GM12878 (cell line): Measurements from ENCODE around the gene HSPA1A. TPM values are rescaled to one million over a fixed set of nuclear protein-coding genes. Genes with fewer than 3 reads are reported as not detected.

ENCODE experiments used
- CEBPB ChIP-seq, 2 experiments: fragments of 150-350 bp in 1 of 2; IDR thresholded peaks; 2 replicates each; pipeline ENCODE4 v1.6.1; 2012 to 2014; ENCODE audit warnings: low read depth in 2 of 2, low read length in 2 of 2, borderline replicate concordance in 1 of 2, inconsistent platforms in 1 of 2
- EED ChIP-seq: sonication (generic); IDR thresholded peaks from 2 replicates; pipeline ENCODE4 v1.6.1; 2016; ENCODE audit warnings: antibody characterized with exemption, low read depth
- EZH2 ChIP-seq: IDR thresholded peaks from 2 replicates; pipeline ENCODE4 v1.6.1; 2012; ENCODE audit warnings: low read depth, mild to moderate bottlenecking, control low read depth, inconsistent platforms, low read length, borderline replicate concordance; ENCODE audit not compliant: control insufficient read depth
- HDAC6 ChIP-seq: fragments of 200-600 bp; sonication (generic); IDR thresholded peaks from one replicate; pipeline ENCODE4 v1.8.0; 2017; ENCODE audit warnings: antibody characterized with exemption; ENCODE audit not compliant: unreplicated experiment
- HDGF ChIP-seq: fragments of 450-650 bp; IDR thresholded peaks from 2 replicates; pipeline ENCODE4 v1.6.1; 2016; ENCODE audit warnings: antibody characterized with exemption
- KDM1A ChIP-seq: fragments of 200-600 bp; sonication (generic); IDR thresholded peaks from 2 replicates; pipeline ENCODE4 v1.6.1; 2016; ENCODE audit warnings: borderline replicate concordance
- KLF5 ChIP-seq: fragments of 450-650 bp; IDR thresholded peaks from 2 replicates; pipeline ENCODE4 v1.6.1; 2014; ENCODE audit warnings: mild to moderate bottlenecking; ENCODE audit not compliant: partially characterized antibody
- MYB ChIP-seq: fragments of 150-350 bp; IDR thresholded peaks from 2 replicates; pipeline ENCODE4 v1.6.1; 2014; ENCODE audit warnings: mild to moderate bottlenecking, low read depth, low read length, borderline replicate concordance
- MYC ChIP-seq: IDR thresholded peaks from 2 replicates; pipeline ENCODE4 v1.6.1; 2011; ENCODE audit warnings: mild to moderate bottlenecking, low read length, moderate library complexity, inconsistent platforms; ENCODE audit not compliant: insufficient read depth, insufficient replicate concordance, insufficient read length, severe bottlenecking
- POLR2A ChIP-seq: IDR thresholded peaks from 2 replicates; pipeline ENCODE4 v1.6.1; 2011; ENCODE audit warnings: low read depth, mild to moderate bottlenecking, low read length
- POU2F2 ChIP-seq: IDR thresholded peaks from 3 replicates; pipeline ENCODE4 v1.6.1; 2011; ENCODE audit warnings: low read depth, mild to moderate bottlenecking, low read length, borderline replicate concordance
- RAD21 ChIP-seq: IDR thresholded peaks from 2 replicates; pipeline ENCODE4 v1.6.1; 2011; ENCODE audit warnings: mild to moderate bottlenecking, low read depth, low read length, moderate library complexity; ENCODE audit not compliant: insufficient read depth
- RB1 ChIP-seq: fragments of 450-650 bp; formaldehyde crosslinking; IDR thresholded peaks from 2 replicates; pipeline ENCODE4 v1.6.1; 2017; ENCODE audit warnings: mild to moderate bottlenecking, borderline replicate concordance
- RELA ChIP-seq: fragments of 450-650 bp; IDR thresholded peaks from 2 replicates; pipeline ENCODE4 v1.8.0; 2014; ENCODE audit warnings: borderline replicate concordance; ENCODE audit not compliant: partially characterized antibody
- SMARCA5 ChIP-seq: fragments of 450-650 bp; IDR thresholded peaks from 2 replicates; pipeline ENCODE4 v1.6.1; 2017; ENCODE audit warnings: mild to moderate bottlenecking
- SMC3 ChIP-seq: IDR thresholded peaks from 2 replicates; pipeline ENCODE4 v1.6.1; 2011; ENCODE audit warnings: low read length, improper control_type of control experiment, borderline replicate concordance
- SPI1 ChIP-seq: IDR thresholded peaks from 2 replicates; pipeline ENCODE4 v1.6.1; 2011; ENCODE audit warnings: low read depth, mild to moderate bottlenecking, low read length, moderate library complexity, borderline replicate concordance; ENCODE audit not compliant: insufficient read depth
- SREBF2 ChIP-seq: IDR thresholded peaks from 2 replicates; pipeline ENCODE4 v1.6.1; 2012; ENCODE audit warnings: mild to moderate bottlenecking, low read length
- YY1 ChIP-seq: IDR thresholded peaks from 2 replicates; pipeline ENCODE4 v1.6.1; 2011; ENCODE audit warnings: low read depth, mild to moderate bottlenecking, low read length
- ZSCAN29 ChIP-seq: fragments of 450-650 bp; IDR thresholded peaks from 2 replicates; pipeline ENCODE4 v1.6.1; 2017; ENCODE audit warnings: mild to moderate bottlenecking, moderate library complexity
- polyA plus RNA-seq, 11 experiments: library from polyadenylated mRNA; depleted of rRNA in 4 of 11; unstranded in 6 of 11; stranded (reverse) in 5 of 11; fragments of >200 nt; fragmentation: Nextera tagmentation in 4 of 11; fragmentation: Illumina TruSeq in 1 of 11; extraction: Ambion mirVana in 4 of 11; extraction: Trizol in 1 of 11; gene quantifications; 1 replicate in 1 of 11; 2 replicates in 10 of 11; pipeline versions ENCODE4 v1.2.1 to v1.2.3, GENCODE V29; 2011 to 2016; ENCODE audit warnings: inconsistent platforms in 2 of 11, missing spikeins in 2 of 11, low read depth in 1 of 11
- total RNA-seq, 4 experiments: library from RNA; depleted of rRNA in 3 of 4; stranded (reverse); fragments of >200 nt in 3 of 4; fragmentation: Illumina TruSeq in 1 of 4; extraction: Trizol in 1 of 4; gene quantifications; 2 replicates each; pipeline versions ENCODE4 v1.2.1 to v1.2.3, GENCODE V29; 2013 to 2021
- TF ChIP-seq, protein P1 (sequence below): IDR thresholded peaks from 2 replicates; pipeline ENCODE4 v1.6.1; 2012; ENCODE audit warnings: low read depth, low read length, improper control_type of control experiment
- TF ChIP-seq, protein P2 (sequence below): fragments of 450-650 bp; formaldehyde crosslinking; IDR thresholded peaks from 2 replicates; pipeline ENCODE4 v1.4.0; 2022; ENCODE audit warnings: mild to moderate bottlenecking, moderate library complexity
- TF ChIP-seq, protein P3 (sequence below): IDR thresholded peaks from 2 replicates; pipeline ENCODE4 v1.6.1; 2011; ENCODE audit warnings: borderline replicate concordance, low read depth, mild to moderate bottlenecking, moderate library complexity, mixed read lengths, low read length; ENCODE audit not compliant: insufficient read depth; ENCODE audit errors: extremely low read length
- TF ChIP-seq, protein P4 (sequence below), 3 experiments: IDR thresholded peaks in 2 of 3; conservative IDR thresholded peaks in 1 of 3; 2 replicates each; pipeline ENCODE4 v1.5.1; 2011; ENCODE audit warnings: low read depth in 3 of 3, low read length in 3 of 3, mild to moderate bottlenecking in 3 of 3, control low read depth in 2 of 3, moderate library complexity in 2 of 3, inconsistent platforms in 1 of 3, mixed read lengths in 1 of 3; ENCODE audit not compliant: control insufficient read depth in 2 of 3, insufficient read depth in 1 of 3; ENCODE audit errors: extremely low read depth in 1 of 3

Gene HSPA1A
- total and polyA plus RNA-seq, 10 of the 15 experiments (the other 5 are each of a cell fraction or from before 2014, with no cell fraction given), result 0.29 to 51.8 (median 17.5) TPM

DNA sequence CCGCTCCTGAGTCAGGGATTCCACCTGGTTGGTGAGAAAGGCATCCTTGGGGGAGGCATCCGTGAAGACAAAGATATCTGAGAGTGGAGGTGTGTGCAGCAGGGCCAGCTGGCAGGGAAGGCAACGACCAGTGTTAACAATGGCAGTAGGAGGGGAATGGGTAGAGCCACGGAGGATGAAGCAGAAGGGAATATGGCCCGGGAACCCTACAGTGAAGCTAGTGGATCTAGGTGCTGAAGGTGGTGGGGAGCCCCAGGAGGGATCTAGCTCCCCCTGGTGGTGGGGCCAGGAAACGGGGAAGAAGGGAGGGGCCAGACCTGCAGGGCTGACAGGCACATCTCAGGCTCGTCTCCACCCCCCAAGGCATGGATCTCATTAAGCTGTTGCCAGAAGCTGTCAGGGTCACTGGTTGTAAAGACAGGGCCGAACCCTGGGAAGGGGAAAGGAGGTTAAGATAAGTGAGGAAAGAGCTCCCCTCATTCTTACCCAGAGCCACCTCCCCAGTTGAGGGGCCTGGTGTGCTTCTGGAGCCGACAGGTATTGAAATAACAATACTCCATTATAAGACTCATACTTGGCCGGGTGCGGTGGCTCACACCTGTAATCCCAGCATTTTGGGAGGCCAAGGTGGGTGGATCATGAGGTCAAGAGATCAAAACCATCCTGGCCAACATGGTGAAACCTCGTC, 45.5 kb upstream of the HSPA1A start (continued):
- no peak for TF ChIP-seq EED
- TF ChIP-seq ZSCAN29, result no peak
- TF ChIP-seq KLF5, result no peak
- TF ChIP-seq, protein P1, sequence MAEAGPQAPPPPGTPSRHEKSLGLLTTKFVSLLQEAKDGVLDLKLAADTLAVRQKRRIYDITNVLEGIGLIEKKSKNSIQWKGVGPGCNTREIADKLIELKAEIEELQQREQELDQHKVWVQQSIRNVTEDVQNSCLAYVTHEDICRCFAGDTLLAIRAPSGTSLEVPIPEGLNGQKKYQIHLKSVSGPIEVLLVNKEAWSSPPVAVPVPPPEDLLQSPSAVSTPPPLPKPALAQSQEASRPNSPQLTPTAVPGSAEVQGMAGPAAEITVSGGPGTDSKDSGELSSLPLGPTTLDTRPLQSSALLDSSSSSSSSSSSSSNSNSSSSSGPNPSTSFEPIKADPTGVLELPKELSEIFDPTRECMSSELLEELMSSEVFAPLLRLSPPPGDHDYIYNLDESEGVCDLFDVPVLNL, result no peak
- no peak for TF ChIP-seq SREBF2
- peak; percentile 70; the same call in 1 of the 2 replicates for TF ChIP-seq RB1
- TF ChIP-seq RELA, result peak; percentile 15
- no peak for TF ChIP-seq POLR2A
- no peak for TF ChIP-seq EZH2
- TF ChIP-seq RAD21, result peak; percentile 72
- peak; percentile 65; the same call in 1 of the 2 replicates for TF ChIP-seq SMARCA5
- no peak for TF ChIP-seq SPI1
- peak; percentile 72; the same call in 1 of the 2 replicates for TF ChIP-seq HDGF
- TF ChIP-seq, protein P2, sequence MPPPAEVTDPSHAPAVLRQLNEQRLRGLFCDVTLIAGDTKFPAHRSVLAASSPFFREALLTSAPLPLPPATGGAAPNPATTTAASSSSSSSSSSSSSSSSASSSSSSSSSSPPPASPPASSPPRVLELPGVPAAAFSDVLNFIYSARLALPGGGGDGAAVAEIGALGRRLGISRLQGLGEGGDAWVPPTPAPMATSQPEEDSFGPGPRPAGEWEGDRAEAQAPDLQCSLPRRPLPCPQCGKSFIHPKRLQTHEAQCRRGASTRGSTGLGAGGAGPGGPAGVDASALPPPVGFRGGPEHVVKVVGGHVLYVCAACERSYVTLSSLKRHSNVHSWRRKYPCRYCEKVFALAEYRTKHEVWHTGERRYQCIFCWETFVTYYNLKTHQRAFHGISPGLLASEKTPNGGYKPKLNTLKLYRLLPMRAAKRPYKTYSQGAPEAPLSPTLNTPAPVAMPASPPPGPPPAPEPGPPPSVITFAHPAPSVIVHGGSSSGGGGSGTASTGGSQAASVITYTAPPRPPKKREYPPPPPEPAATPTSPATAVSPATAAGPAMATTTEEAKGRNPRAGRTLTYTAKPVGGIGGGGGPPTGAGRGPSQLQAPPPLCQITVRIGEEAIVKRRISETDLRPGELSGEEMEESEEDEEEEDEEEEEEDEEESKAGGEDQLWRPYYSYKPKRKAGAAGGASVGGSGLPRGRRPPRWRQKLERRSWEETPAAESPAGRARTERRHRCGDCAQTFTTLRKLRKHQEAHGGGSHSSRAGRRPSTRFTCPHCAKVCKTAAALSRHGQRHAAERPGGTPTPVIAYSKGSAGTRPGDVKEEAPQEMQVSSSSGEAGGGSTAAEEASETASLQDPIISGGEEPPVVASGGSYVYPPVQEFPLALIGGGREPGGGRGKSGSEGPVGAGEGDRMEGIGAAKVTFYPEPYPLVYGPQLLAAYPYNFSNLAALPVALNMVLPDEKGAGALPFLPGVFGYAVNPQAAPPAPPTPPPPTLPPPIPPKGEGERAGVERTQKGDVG (CRISPR knock-in tag), result no peak
- TF ChIP-seq HDAC6, result no peak
- TF ChIP-seq POU2F2, result peak; percentile 21; the same call in 1 of the 3 replicates
- no peak for TF ChIP-seq MYC
- no peak for TF ChIP-seq MYB
- TF ChIP-seq, protein P3, sequence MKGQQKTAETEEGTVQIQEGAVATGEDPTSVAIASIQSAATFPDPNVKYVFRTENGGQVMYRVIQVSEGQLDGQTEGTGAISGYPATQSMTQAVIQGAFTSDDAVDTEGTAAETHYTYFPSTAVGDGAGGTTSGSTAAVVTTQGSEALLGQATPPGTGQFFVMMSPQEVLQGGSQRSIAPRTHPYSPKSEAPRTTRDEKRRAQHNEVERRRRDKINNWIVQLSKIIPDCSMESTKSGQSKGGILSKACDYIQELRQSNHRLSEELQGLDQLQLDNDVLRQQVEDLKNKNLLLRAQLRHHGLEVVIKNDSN, result no peak
- no peak for TF ChIP-seq CEBPB (IDR thresholded peaks at IDR 0.05; ENCODE audit: borderline replicate concordance in 1 of 2, low read depth in 2 of 2, low read length in 2 of 2)
- peak; percentile 67; the same call in 1 of the 2 replicates for TF ChIP-seq YY1
- TF ChIP-seq KDM1A, result no peak
- TF ChIP-seq, protein P4, sequence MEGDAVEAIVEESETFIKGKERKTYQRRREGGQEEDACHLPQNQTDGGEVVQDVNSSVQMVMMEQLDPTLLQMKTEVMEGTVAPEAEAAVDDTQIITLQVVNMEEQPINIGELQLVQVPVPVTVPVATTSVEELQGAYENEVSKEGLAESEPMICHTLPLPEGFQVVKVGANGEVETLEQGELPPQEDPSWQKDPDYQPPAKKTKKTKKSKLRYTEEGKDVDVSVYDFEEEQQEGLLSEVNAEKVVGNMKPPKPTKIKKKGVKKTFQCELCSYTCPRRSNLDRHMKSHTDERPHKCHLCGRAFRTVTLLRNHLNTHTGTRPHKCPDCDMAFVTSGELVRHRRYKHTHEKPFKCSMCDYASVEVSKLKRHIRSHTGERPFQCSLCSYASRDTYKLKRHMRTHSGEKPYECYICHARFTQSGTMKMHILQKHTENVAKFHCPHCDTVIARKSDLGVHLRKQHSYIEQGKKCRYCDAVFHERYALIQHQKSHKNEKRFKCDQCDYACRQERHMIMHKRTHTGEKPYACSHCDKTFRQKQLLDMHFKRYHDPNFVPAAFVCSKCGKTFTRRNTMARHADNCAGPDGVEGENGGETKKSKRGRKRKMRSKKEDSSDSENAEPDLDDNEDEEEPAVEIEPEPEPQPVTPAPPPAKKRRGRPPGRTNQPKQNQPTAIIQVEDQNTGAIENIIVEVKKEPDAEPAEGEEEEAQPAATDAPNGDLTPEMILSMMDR (IDR thresholded peaks at IDR 0.05 in 2 of 3, conservative IDR thresholded peaks at IDR 0.05 in 1 of 3; ENCODE audit: control insufficient read depth in 2 of 3, extremely low read depth in 1 of 3, insufficient read depth in 1 of 3, low read depth in 3 of 3, low read length in 3 of 3), result peak; percentile 91 to 95 (median 91)
- TF ChIP-seq SMC3, result peak; percentile 96
